H9 (cell line): ENCODE measurements around the gene RSU1. TPM values are rescaled to one million over a fixed set of nuclear protein-coding genes. Genes with fewer than 3 reads are reported as not detected.

ENCODE experiments used
- DNase-seq: peaks from one replicate; pipeline ENCODE4 v3.0.0-alpha.2; 2017
- H2AFZ ChIP-seq: one replicate; pipeline ENCODE4 v1.6.1; 2013; ENCODE audit warnings: mild to moderate bottlenecking, low read length, control low read depth, moderate library complexity
- H2AK5ac ChIP-seq: 2 replicates; pipeline ENCODE4 v1.6.1; 2013; ENCODE audit warnings: low read length, control low read depth, mixed read lengths; ENCODE audit not compliant: insufficient read length
- H2BK120ac ChIP-seq: one replicate; pipeline ENCODE4 v1.6.1; 2013; ENCODE audit warnings: low read depth, mild to moderate bottlenecking, low read length, control low read depth, inconsistent platforms; ENCODE audit not compliant: poor library complexity, severe bottlenecking
- H2BK12ac ChIP-seq: 2 replicates; pipeline ENCODE4 v1.6.1; 2013; ENCODE audit warnings: low read length, control low read depth, mixed read lengths, low read depth; ENCODE audit not compliant: insufficient read length
- H2BK15ac ChIP-seq: 2 replicates; pipeline ENCODE4 v1.6.1; 2013; ENCODE audit warnings: low read depth, low read length, control low read depth
- H2BK20ac ChIP-seq: one replicate; pipeline ENCODE4 v1.6.1; 2013; ENCODE audit warnings: low read depth, mild to moderate bottlenecking, low read length, control low read depth, inconsistent platforms; ENCODE audit not compliant: poor library complexity, severe bottlenecking
- H2BK5ac ChIP-seq: 2 replicates; pipeline ENCODE4 v1.6.1; 2013; ENCODE audit warnings: low read length, control low read depth, mixed read lengths; ENCODE audit not compliant: insufficient read length
- H3K14ac ChIP-seq: 2 replicates; pipeline ENCODE4 v1.6.1; 2013; ENCODE audit warnings: low read length, control low read depth; ENCODE audit not compliant: insufficient read depth
- H3K18ac ChIP-seq: 2 replicates; pipeline ENCODE4 v1.6.1; 2013; ENCODE audit warnings: low read depth, mild to moderate bottlenecking, mixed read lengths, low read length, control low read depth; ENCODE audit not compliant: insufficient read length
- H3K23ac ChIP-seq: 2 replicates; pipeline ENCODE4 v1.6.1; 2013; ENCODE audit warnings: low read length, control low read depth, mixed read lengths, low read depth; ENCODE audit not compliant: insufficient read length
- H3K23me2 ChIP-seq: 2 replicates; pipeline ENCODE4 v1.6.1; 2013; ENCODE audit warnings: low read depth, mild to moderate bottlenecking, mixed read lengths, low read length, control low read depth; ENCODE audit not compliant: insufficient read length, poor library complexity, severe bottlenecking
- H3K27ac ChIP-seq: 2 replicates; pipeline ENCODE4 v1.5.1; 2013; ENCODE audit warnings: low read length, control low read depth, mixed read lengths, low read depth; ENCODE audit not compliant: insufficient read length
- H3K27me3 ChIP-seq: 2 replicates; pipeline ENCODE4 v1.6.1; 2013; ENCODE audit warnings: low read length, control low read depth, inconsistent platforms; ENCODE audit not compliant: insufficient read depth
- H3K4ac ChIP-seq: 2 replicates; pipeline ENCODE4 v1.6.1; 2013; ENCODE audit warnings: low read depth, mild to moderate bottlenecking, control low read depth, inconsistent platforms, low read length, moderate library complexity
- H3K4me1 ChIP-seq: 2 replicates; pipeline ENCODE4 v1.6.1; 2013; ENCODE audit warnings: low read length, control low read depth, inconsistent platforms; ENCODE audit not compliant: insufficient read depth
- H3K4me2 ChIP-seq: 2 replicates; pipeline ENCODE4 v1.6.1; 2013; ENCODE audit warnings: low read length, control low read depth, mixed read lengths; ENCODE audit not compliant: insufficient read length, insufficient read depth
- H3K56ac ChIP-seq: 2 replicates; pipeline ENCODE4 v1.6.1; 2013; ENCODE audit warnings: low read depth, mild to moderate bottlenecking, mixed read lengths, low read length, control low read depth; ENCODE audit not compliant: insufficient read length
- H3K79me1 ChIP-seq: 2 replicates; pipeline ENCODE4 v1.6.1; 2013; ENCODE audit warnings: low read depth, mild to moderate bottlenecking, moderate library complexity, low read length, control low read depth, inconsistent platforms; ENCODE audit not compliant: insufficient read depth, poor library complexity, severe bottlenecking
- H3K79me2 ChIP-seq: 2 replicates; pipeline ENCODE4 v1.6.1; 2013; ENCODE audit warnings: low read length, control low read depth, inconsistent platforms; ENCODE audit not compliant: insufficient read depth
- H3K9ac ChIP-seq: 2 replicates; pipeline ENCODE4 v1.6.1; 2013; ENCODE audit warnings: low read length, control low read depth, mixed read lengths; ENCODE audit not compliant: insufficient read length; ENCODE audit errors: extremely low read depth
- H3K9me3 ChIP-seq: one replicate; pipeline ENCODE4 v1.6.1; 2013; ENCODE audit warnings: low read depth, low read length, inconsistent platforms; ENCODE audit not compliant: control insufficient read depth
- H3T11ph ChIP-seq: one replicate; pipeline ENCODE4 v1.6.1; 2013; ENCODE audit warnings: mild to moderate bottlenecking, low read length, control low read depth, inconsistent platforms
- H4K20me1 ChIP-seq: one replicate; pipeline ENCODE4 v1.6.1; 2013; ENCODE audit not compliant: control insufficient read depth, insufficient read length, insufficient read depth
- H4K5ac ChIP-seq: 2 replicates; pipeline ENCODE4 v1.6.1; 2013; ENCODE audit warnings: low read depth, mild to moderate bottlenecking, mixed read lengths, low read length, control low read depth; ENCODE audit not compliant: insufficient read length
- H4K8ac ChIP-seq: replicated peaks from 2 replicates; pipeline ENCODE4 v1.6.1; 2013; ENCODE audit warnings: low read length, control low read depth, mixed read lengths, low read depth; ENCODE audit not compliant: insufficient read length
- H4K91ac ChIP-seq: 2 replicates; pipeline ENCODE4 v1.6.1; 2013; ENCODE audit warnings: low read depth, mild to moderate bottlenecking, moderate library complexity, mixed read lengths, low read length, control low read depth; ENCODE audit not compliant: insufficient read length
- H3K27ac Mint-ChIP-seq, 3 experiments: 2 replicates in 2 of 3; 3 replicates in 1 of 3; pipeline ENCODE4 v1.8.0; 2020 to 2021; ENCODE audit warnings: mixed read lengths in 3 of 3, mild to moderate bottlenecking in 1 of 3, moderate library complexity in 1 of 3
- H3K27me3 Mint-ChIP-seq: 2 replicates; pipeline ENCODE4 v1.8.0; 2021; ENCODE audit warnings: low read depth, mild to moderate bottlenecking, moderate library complexity, mixed read lengths
- H3K36me3 Mint-ChIP-seq, 3 experiments: 2 replicates in 2 of 3; 3 replicates in 1 of 3; pipeline ENCODE4 v1.8.0; 2020 to 2021; ENCODE audit warnings: low read depth in 3 of 3, mixed read lengths in 3 of 3; ENCODE audit not compliant: insufficient read depth in 1 of 3
- H3K4me1 Mint-ChIP-seq, 2 experiments: 2 replicates each; pipeline ENCODE4 v1.8.0; 2020; ENCODE audit warnings: mixed read lengths in 2 of 2
- H3K4me3 Mint-ChIP-seq, 2 experiments: 2 replicates in 1 of 2; 3 replicates in 1 of 2; pipeline ENCODE4 v1.8.0; 2020 to 2021; ENCODE audit warnings: mild to moderate bottlenecking in 2 of 2, mixed read lengths in 2 of 2, moderate library complexity in 1 of 2
- H3K9me3 Mint-ChIP-seq, 2 experiments: 2 replicates in 1 of 2; 3 replicates in 1 of 2; pipeline ENCODE4 v1.8.0; 2020; ENCODE audit warnings: mild to moderate bottlenecking in 2 of 2, mixed read lengths in 2 of 2, moderate library complexity in 1 of 2
- CTCF ChIP-seq: fragments of 200-600 bp; sonication (generic); conservative IDR thresholded peaks from 3 replicates; pipeline ENCODE4 v1.8.0; 2021; ENCODE audit warnings: antibody characterized with exemption, mild to moderate bottlenecking
- WGBS: extraction: QIAGEN DNeasy Blood & Tissue Kit; methylation state at CpG from one replicate; pipeline ENCODE4 v1.1.7; 2013; ENCODE audit warnings: missing lambda C conversion rate, low lambda C conversion rate, mixed read lengths; ENCODE audit not compliant: insufficient read length; ENCODE audit errors: extremely low coverage; 5-methylcytosine and 5-hydroxymethylcytosine counted together
- total RNA-seq: library from RNA; stranded (reverse); gene quantifications from 2 replicates; pipeline ENCODE4 v1.2.1, GENCODE V29; 2021

RSU1 gene
- total RNA-seq, 1 experiment from 2014 or later: 59.4 TPM

- no peak overlapping the region for H4K8ac ChIP-seq
- no peaks in the 10 kb centered on the region for H3K9me3 ChIP-seq
- WGBS: no CpG with 5 or more reads among the region's 7 CpGs
- H3K14ac ChIP-seq: no peak overlapping the region
- no peaks in the 10 kb centered on the region for H3K27me3 ChIP-seq
- H2BK12ac ChIP-seq: no peak overlapping the region
- no peaks in the 10 kb centered on the region for H3K23me2 ChIP-seq
- H2BK120ac ChIP-seq: no peak overlapping the region
- no peak overlapping the region; a peak in 1 of 5 replicates for H3K4me3 Mint-ChIP-seq
- no peak overlapping the region for H2AFZ ChIP-seq
- H2BK15ac ChIP-seq: no peak overlapping the region
- H3K27me3 Mint-ChIP-seq: no peaks in the 10 kb centered on the region
- no peak overlapping the region for H2AK5ac ChIP-seq
- H4K20me1 ChIP-seq: no peaks in the 10 kb centered on the region
- no peaks in the 10 kb centered on the region; a peak in 1 of 7 replicates for H3K36me3 Mint-ChIP-seq
- no peaks in the 10 kb centered on the region for H3K79me2 ChIP-seq
- H3K56ac ChIP-seq: no peak overlapping the region
- H3K9me3 Mint-ChIP-seq: no peaks in the 10 kb centered on the region
- H3K79me1 ChIP-seq: no peaks in the 10 kb centered on the region
- DNase-seq: no peak
- H3K23ac ChIP-seq: no peak overlapping the region
- H3K4me1 Mint-ChIP-seq: peaks cover 24 to 31% of the 10 kb centered on the region in 2 experiments
- H4K91ac ChIP-seq: no peak overlapping the region
- H3K27ac ChIP-seq: no peak overlapping the region
- H3K9ac ChIP-seq: no peak overlapping the region
- no peak overlapping the region for H2BK20ac ChIP-seq
- H3T11ph ChIP-seq: no peak overlapping the region
- TF ChIP-seq CTCF: peak; percentile 83
- H3K4ac ChIP-seq: no peak overlapping the region
- peaks cover 3% of the 10 kb centered on the region; the same call in 1 of the 2 replicates for H3K4me1 ChIP-seq
- peak overlapping the region in 1 of 3 experiments; percentile 90; a peak in 3 of 7 replicates for H3K27ac Mint-ChIP-seq
- no peak overlapping the region for H3K18ac ChIP-seq
- H3K4me2 ChIP-seq: no peak overlapping the region
- H4K5ac ChIP-seq: no peak overlapping the region
- H2BK5ac ChIP-seq: no peak overlapping the region
These were observed 39.5 kb downstream of the RSU1 start for GRCh38 chr10:16777473-16778370.
